ENCODE results near the gene FNDC10. TPM values are rescaled to one million over a fixed set of nuclear protein-coding genes. Genes with fewer than 3 reads are reported as not detected.

FNDC10 gene
- total RNA-seq, 4 donors from 2014 or later = 0.50 to 1.9 (median 0.84) TPM; not detected in 1

- no peak overlapping the region for H3K27ac ChIP-seq (replicated peaks in 1 of 4)
- H3K4me3 ChIP-seq = no peak overlapping the region
- no peaks in the 10 kb centered on the region for H3K9me3 ChIP-seq
- 84% methylated on average over 9 of the region's 10 CpGs for WGBS
- no peak for DNase-seq (ENCODE audit: extremely low spot score)
- H3K4me1 ChIP-seq = peaks cover 23 to 58% (median 47%) of the 10 kb centered on the region in 4 donors
- H3K36me3 ChIP-seq = peaks cover 47 to 75% (median 54%) of the 10 kb centered on the region in 4 donors
- no peaks in the 10 kb centered on the region for H3K27me3 ChIP-seq
- intact Hi-C loops (cut with DNase I) = no loop called here
- TF ChIP-seq EP300 (IDR thresholded peaks at IDR 0.05) = no peak
- no peak for TF ChIP-seq CTCF (IDR thresholded peaks at IDR 0.05)
- TF ChIP-seq POLR2A (IDR thresholded peaks at IDR 0.05; ENCODE audit: low read depth) = no peak
- no peak for TF ChIP-seq POLR2AphosphoS5 (IDR thresholded peaks at IDR 0.05)
Observed at GRCh38 chr1:1565340-1565739, 34.6 kb downstream of the FNDC10 start.

- no peaks in the 10 kb centered on the region for H3K27me3 ChIP-seq
- intact Hi-C loops (cut with DNase I) = no loop called here
- no peak for DNase-seq (ENCODE audit: extremely low spot score)
- H3K9me3 ChIP-seq = no peaks in the 10 kb centered on the region
- WGBS = 88% methylated on average over 19 of the region's 19 CpGs
- peaks cover 13 to 47% (median 37%) of the 10 kb centered on the region in 4 donors for H3K4me1 ChIP-seq
- H3K27ac ChIP-seq (replicated peaks in 1 of 4) = no peak overlapping the region
- no peak overlapping the region for H3K4me3 ChIP-seq
- H3K36me3 ChIP-seq = peaks cover 51 to 74% (median 59%) of the 10 kb centered on the region in 4 donors
- TF ChIP-seq POLR2AphosphoS5 (IDR thresholded peaks at IDR 0.05) (no peak), EP300 (IDR thresholded peaks at IDR 0.05) (no peak), POLR2A (IDR thresholded peaks at IDR 0.05; ENCODE audit: low read depth) (no peak), CTCF (IDR thresholded peaks at IDR 0.05) (no peak)
Observed at GRCh38 chr1:1564268-1564667, 35.7 kb downstream of the FNDC10 start.

- peaks cover 13 to 41% (median 31%) of the 10 kb centered on the region in 4 donors for H3K4me1 ChIP-seq
Observed at GRCh38 chr1:1563688-1564087, 36.2 kb downstream of the FNDC10 start.

GRCh38 chr1:1562556-1563195 is 37.3 kb downstream of the FNDC10 start:
- H3K9me3 ChIP-seq = no peaks in the 10 kb centered on the region
- no peaks in the 10 kb centered on the region for H3K27me3 ChIP-seq
- DNase-seq (ENCODE audit: extremely low spot score) = no peak
- no peak overlapping the region for H3K4me3 ChIP-seq
- peaks cover 51 to 72% (median 59%) of the 10 kb centered on the region in 4 donors for H3K36me3 ChIP-seq
- peaks cover 13 to 31% (median 22%) of the 10 kb centered on the region in 4 donors for H3K4me1 ChIP-seq
- 85% methylated on average over 10 of the region's 21 CpGs for WGBS
- intact Hi-C loops (cut with DNase I) = no loop called here
- TF ChIP-seq EP300 (IDR thresholded peaks at IDR 0.05) (no peak), CTCF (IDR thresholded peaks at IDR 0.05) (no peak), POLR2A (IDR thresholded peaks at IDR 0.05; ENCODE audit: low read depth) (no peak), POLR2AphosphoS5 (IDR thresholded peaks at IDR 0.05) (no peak)
- H3K27ac ChIP-seq (replicated peaks in 1 of 4) = no peak overlapping the region

More at GRCh38 chr1:1563688-1564087, 36.2 kb downstream of the FNDC10 start:
- Histone ChIP-seq H3K27me3 (no peaks in the 10 kb centered on the region), H3K36me3 (peaks cover 51 to 72% (median 59%) of the 10 kb centered on the region in 4 donors), H3K27ac (replicated peaks in 1 of 4) (no peak overlapping the region), H3K4me3 (no peak overlapping the region), H3K9me3 (no peaks in the 10 kb centered on the region)
- no peak for TF ChIP-seq POLR2A (IDR thresholded peaks at IDR 0.05; ENCODE audit: low read depth)
- TF ChIP-seq EP300 (IDR thresholded peaks at IDR 0.05) = no peak
- TF ChIP-seq POLR2AphosphoS5 (IDR thresholded peaks at IDR 0.05) = no peak
- no peak for TF ChIP-seq CTCF (IDR thresholded peaks at IDR 0.05)
- WGBS = 87% methylated on average over 12 of the region's 12 CpGs
- intact Hi-C loops (cut with DNase I) = no loop called here
- no peak for DNase-seq (ENCODE audit: extremely low spot score)

All from esophagus muscularis mucosa (tissue), 4 donors.